Measurements from ENCODE around the gene TTC28.

The TTC28 gene

DNA sequence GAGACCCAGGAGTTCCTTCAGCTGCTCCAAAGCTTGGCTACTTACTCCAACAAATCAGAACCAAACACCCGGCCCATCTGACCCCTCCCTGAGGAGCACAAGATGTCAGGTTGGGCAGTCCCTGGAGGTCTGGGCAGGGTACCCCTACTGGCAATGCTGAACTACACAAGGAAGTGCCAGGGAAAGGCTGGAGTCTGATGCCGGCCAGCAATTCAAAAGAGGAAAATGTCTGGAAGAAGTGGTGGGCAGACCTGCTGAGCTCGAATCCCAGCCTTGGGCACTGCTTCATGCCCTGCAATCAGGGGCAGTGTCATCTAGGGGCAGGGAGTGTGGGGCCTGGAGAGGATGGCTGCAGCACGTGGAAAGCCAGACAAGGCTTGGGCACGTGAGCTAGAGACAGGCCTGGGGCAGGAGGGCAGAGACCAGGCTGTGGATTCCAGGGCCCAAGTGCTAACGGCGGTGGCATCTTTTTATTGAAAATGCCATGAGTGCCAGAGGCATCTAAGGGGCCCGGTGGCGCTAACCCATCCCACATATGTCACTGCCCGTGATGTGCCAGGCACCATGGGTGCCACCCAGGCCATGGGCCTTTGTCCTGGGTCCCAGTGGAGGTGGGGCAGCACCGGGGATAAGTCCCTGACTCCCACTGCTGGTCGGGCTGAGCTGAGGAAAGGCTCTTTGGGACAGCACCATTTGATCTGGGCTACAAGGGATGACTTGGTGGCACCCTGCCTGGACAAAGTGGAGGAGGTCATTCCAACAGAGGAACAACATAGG lies 662.7 kb downstream of the TTC28 start:
- in situ Hi-C loops (cut with MboI; ENCODE audit: low sequenced_read_pairs): no loop called here

- in situ Hi-C loops (cut with MboI; ENCODE audit: low sequenced_read_pairs): no loop called here
These were observed 663.7 kb downstream of the TTC28 start for GRCh38 chr22:28015676-28016601.

DNA sequence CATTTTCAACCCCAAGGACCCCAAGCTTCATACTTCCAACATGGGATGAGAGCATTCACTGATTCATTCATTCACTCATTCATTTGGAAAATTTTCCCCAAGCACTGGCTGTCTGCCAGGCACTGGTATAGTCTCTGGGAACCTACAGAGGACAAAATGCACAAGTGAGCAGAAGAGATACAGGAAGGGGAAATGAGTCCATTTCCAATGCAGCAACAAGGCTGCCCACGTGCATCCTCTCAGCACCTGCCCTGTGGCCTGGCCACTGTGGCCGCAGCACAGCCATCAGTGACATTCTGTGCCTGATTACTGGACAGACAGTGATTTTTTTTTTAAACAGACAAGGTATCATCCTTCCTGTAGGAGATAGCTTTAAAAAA lies 664.6 kb downstream of the TTC28 start:
- in situ Hi-C loops (cut with MboI; ENCODE audit: low sequenced_read_pairs): no loop called here

GRCh38 chr22:28014211-28015045 lies 665.2 kb downstream of the TTC28 start:
- in situ Hi-C loops (cut with MboI; ENCODE audit: low sequenced_read_pairs): no loop called here

DNA sequence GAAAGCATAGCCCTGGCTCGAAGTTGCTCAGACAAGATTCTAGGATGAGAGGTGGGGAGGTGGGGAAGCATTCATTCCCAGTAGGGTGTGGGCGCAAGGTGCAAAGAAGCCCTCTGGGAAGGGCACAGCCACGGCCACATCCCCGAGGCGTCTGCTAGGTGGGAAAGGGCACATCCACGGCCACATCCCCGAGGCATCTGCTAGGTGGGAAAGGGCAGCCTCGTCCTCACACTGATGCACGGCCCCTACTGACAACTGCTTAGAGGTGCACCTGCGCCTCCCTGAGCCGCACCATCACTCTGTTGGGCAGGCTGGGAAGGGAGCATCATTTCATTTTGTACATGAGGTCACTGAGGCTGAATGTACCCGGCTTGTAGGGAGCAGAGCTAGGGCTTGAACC lies 666.0 kb downstream of the TTC28 start:
- in situ Hi-C loops (cut with MboI; ENCODE audit: low sequenced_read_pairs): no loop called here

GRCh38 chr22:28012832-28013460 lies 666.7 kb downstream of the TTC28 start:
- in situ Hi-C loops (cut with MboI; ENCODE audit: low sequenced_read_pairs): no loop called here

- in situ Hi-C loops (cut with MboI; ENCODE audit: low sequenced_read_pairs): loop anchor here (10.0 kb wide), 1 partner anchor 125 kb away; no protein-coding TSS in a partner anchor
These were observed 670.3 kb downstream of the TTC28 start for GRCh38 chr22:28009272-28009827.

DNA sequence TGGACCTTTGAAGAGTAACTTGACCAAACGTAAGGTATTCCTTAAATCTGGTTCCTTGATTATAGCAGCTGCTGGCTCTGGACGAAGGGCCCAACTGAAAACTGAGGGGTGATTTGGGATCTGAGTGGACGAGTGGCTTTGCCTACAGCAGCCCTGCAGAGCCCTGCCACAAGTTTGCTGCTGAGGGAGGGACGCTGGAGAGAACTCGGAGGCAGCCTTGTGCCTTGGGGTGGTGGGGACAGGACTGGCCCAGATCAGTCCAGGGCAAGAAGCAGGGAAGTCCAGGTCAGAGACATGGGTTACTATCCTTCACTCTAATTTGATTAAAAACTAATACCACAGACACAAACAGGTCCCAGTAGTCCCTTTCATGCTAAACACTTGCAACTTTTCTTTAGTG lies 671.0 kb downstream of the TTC28 start:
- in situ Hi-C loops (cut with MboI; ENCODE audit: low sequenced_read_pairs): loop anchor here (10.0 kb wide), 1 partner anchor 124 kb away; no protein-coding TSS in a partner anchor

GRCh38 chr22:28008056-28008455 lies 671.6 kb downstream of the TTC28 start:
- in situ Hi-C loops (cut with MboI; ENCODE audit: low sequenced_read_pairs): loop anchor here (10.0 kb wide), 1 partner anchor 123 kb away; no protein-coding TSS in a partner anchor

GRCh38 chr22:28006271-28006670 lies 673.4 kb downstream of the TTC28 start:
- in situ Hi-C loops (cut with MboI; ENCODE audit: low sequenced_read_pairs): loop anchor here (10.0 kb wide), 1 partner anchor 121 kb away; no protein-coding TSS in a partner anchor

DNA sequence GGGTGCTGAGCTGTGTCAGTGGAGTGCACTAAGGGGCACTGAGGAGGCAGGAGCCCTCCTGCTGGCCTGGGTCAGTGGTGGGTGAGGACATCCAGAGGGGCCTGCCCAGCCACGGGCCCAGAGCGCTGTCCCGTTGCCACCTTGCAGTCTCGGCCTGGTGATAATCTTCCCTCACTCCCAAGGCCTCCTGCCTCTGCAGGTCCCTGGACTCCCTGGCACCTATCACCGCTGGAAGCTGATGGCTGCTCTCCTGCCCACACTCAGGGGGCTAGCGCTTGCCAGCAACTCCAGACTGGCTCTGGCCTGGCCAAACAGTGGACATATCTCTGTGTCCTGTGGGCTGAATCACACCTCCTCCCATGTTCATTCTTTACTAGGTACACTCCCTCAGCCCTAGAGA lies 674.1 kb downstream of the TTC28 start:
- in situ Hi-C loops (cut with MboI; ENCODE audit: low sequenced_read_pairs): loop anchor here (10.0 kb wide), 1 partner anchor 121 kb away; no protein-coding TSS in a partner anchor

GRCh38 chr22:28004021-28004420 lies 675.6 kb downstream of the TTC28 start:
- in situ Hi-C loops (cut with MboI; ENCODE audit: low sequenced_read_pairs): loop anchor here (10.0 kb wide), 1 partner anchor 119 kb away; no protein-coding TSS in a partner anchor

DNA sequence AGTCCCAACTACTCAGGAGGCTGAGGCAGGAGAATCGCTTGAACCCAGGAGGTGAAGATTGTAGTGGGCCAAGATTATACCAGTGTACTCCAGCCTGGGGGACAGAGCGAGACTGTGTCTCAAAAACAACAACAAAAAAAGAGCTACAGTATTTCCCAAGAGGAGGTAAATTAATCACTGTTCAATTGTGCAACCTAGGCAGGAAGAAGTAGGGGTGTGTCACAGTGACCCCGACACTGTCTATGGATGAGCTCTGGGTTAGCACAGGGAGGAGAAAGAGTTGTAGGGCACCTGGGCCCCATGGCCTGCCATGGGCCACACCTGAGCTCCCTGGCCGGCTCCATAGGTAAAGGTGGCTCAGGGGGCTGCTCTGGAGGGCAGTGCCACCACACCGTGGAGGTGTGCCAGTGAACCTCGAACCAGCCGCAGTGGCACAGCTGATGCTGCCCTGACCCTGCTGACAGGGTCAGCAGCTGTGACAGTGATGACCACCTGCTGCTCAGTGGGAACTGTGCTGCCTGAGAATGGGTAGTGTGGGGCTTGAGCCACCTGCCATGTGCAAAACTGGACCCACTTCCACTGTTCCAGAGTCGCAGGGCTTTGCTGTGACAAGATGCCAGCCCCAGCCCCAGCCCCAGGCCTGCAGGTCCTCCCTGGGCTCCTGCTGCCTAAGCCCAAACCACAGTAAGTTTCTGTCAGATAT lies 676.6 kb downstream of the TTC28 start:
- in situ Hi-C loops (cut with MboI; ENCODE audit: low sequenced_read_pairs): loop anchor here (10.0 kb wide), 1 partner anchor 118 kb away; no protein-coding TSS in a partner anchor

DNA sequence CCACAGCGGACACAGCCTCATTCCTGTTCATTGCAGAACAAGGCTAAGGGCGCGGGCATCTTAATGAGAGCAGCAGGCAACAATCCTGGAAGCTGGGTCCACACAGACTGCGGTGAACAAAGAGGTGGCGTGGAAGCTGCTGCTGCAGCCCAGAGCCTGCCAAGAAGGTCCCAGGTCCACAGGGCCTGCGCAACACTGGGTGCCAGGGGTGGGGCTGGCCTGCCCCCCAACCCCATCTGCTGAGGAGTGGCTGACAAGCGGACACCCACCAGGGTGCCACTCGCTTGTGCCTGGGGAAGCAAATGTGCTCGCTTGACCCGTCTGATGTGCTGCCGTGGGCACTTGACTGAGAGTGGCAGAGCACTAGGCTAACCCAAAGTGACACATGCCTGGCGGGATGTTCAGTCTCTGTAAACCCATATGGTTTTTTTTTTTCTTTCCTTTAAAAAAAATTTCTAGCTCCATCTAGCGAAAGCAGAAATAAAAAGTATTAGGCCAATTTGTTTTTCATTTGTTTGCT lies 677.4 kb downstream of the TTC28 start:
- in situ Hi-C loops (cut with MboI; ENCODE audit: low sequenced_read_pairs): loop anchor here (10.0 kb wide), 1 partner anchor 117 kb away; no protein-coding TSS in a partner anchor

DNA sequence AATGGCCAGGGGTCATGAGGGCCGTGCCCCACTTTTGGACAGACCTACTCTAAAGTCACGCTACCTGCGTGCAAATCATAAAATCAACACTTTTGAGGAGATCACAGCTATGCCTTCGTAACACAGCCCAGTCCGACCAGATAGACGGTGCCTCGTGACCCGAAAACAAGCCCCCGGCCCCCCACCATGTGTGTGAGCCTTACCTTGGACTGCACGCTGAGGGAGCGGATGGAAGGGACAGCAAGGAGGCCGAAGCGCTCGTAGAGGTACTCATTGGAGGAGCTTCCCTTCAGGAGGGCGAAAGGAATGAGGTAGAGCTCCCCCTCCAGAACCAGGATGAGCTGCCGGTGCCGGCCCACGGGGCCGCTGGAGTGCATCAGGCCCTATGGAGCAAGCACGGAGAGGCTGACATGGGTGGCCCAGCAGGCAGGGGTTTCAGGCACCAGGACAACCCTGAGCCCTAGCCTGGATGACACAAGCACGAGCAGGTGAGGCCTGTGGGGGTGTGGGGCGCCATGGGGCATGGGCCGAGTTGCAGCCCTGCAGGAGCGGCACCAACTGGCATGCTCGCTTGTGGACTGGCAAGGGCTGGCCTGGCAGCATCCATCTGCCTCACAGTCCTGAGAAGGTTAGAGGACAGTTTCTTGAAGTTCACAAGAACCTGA lies 678.3 kb downstream of the TTC28 start:
- in situ Hi-C loops (cut with MboI; ENCODE audit: low sequenced_read_pairs): loop anchor here (10.0 kb wide), 1 partner anchor 117 kb away; no protein-coding TSS in a partner anchor

- in situ Hi-C loops (cut with MboI; ENCODE audit: low sequenced_read_pairs): loop anchor here (10.0 kb wide), 1 partner anchor 116 kb away; no protein-coding TSS in a partner anchor
These were observed 679.3 kb downstream of the TTC28 start for GRCh38 chr22:28000361-28000760.

DNA sequence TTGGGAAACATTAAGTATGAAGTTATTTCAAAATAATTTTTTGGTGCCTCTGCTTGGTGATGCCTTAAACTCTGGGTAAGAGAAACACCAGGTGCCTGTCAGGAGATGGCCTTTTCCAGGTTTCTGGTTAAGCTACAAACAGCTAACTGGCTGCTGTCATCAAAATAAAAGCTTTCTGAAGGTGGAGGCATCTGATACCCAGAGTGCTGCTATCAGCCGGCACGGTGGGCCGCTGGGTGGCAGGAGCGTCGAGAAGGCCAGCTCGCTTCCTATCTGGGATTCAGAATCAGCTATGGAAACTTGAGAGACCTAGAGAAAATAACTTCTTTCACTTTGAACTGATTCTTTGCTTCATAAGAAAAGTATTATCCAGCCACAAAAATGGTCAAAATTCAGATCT lies 679.8 kb downstream of the TTC28 start:
- in situ Hi-C loops (cut with MboI; ENCODE audit: low sequenced_read_pairs): loop anchor here (10.0 kb wide), 1 partner anchor 115 kb away; no protein-coding TSS in a partner anchor

Measured in HL-60/S4 treated with retinoic acid at 250 ng/mL for 4 days and 3 days (cell line).